H1 (cell line): Measurements from ENCODE around the gene BET1L. TPM values are rescaled to one million over a fixed set of nuclear protein-coding genes. Genes with fewer than 3 reads are reported as not detected.
A peak's percentile ranks its signal among the peaks of the same experiment; 100 is the strongest.

Source experiments
- CTCF ChIA-PET: fragments of 300-600 bp; sonication (Branson Sonifier 250); formaldehyde crosslinking; loops from one replicate; lab custom pipeline; 2021; ENCODE audit not compliant: partially characterized antibody; lab: Charles Lee
- POLR2A ChIA-PET: fragments of 300-600 bp; sonication (Branson Sonifier 250); formaldehyde crosslinking; loops from one replicate; lab custom pipeline; 2021; ENCODE audit warnings: inconsistent platforms; ENCODE audit not compliant: partially characterized antibody; lab: Charles Lee
- DNase-seq, 2 experiments: peaks; one replicate each; pipeline versions ENCODE4 v3.0.0 to v3.0.0-alpha.2; 2010 to 2022; ENCODE audit warnings: low spot score in 2 of 2, low read depth in 1 of 2, mixed read lengths in 1 of 2
- FAIRE-seq: peaks from 2 replicates; lab custom pipeline; 2011; peaks lifted over from hg19 to GRCh38; lab: Jason Lieb, UNC
- H2AFZ ChIP-seq: 2 replicates; pipeline ENCODE4 v1.8.1; 2012; ENCODE audit warnings: low read length, inconsistent platforms
- H2AK5ac ChIP-seq: 2 replicates; pipeline ENCODE4 v1.6.1; 2013; ENCODE audit warnings: low read depth, low read length
- H2BK120ac ChIP-seq: replicated peaks from 2 replicates; pipeline ENCODE3; 2013; ENCODE audit warnings: low read depth, low read length, inconsistent platforms
- H2BK12ac ChIP-seq: 2 replicates; pipeline ENCODE4 v1.6.1; 2013; ENCODE audit warnings: low read depth, low read length
- H2BK15ac ChIP-seq: 2 replicates; pipeline ENCODE4 v1.6.1; 2013; ENCODE audit warnings: low read length
- H2BK20ac ChIP-seq: 2 replicates; pipeline ENCODE4 v1.6.1; 2013; ENCODE audit warnings: low read length
- H2BK5ac ChIP-seq: 2 replicates; pipeline ENCODE4 v1.6.1; 2013; ENCODE audit warnings: low read depth, low read length
- H3K14ac ChIP-seq: 2 replicates; pipeline ENCODE4 v1.6.1; 2013; ENCODE audit warnings: inconsistent platforms; ENCODE audit not compliant: insufficient read length
- H3K18ac ChIP-seq: 2 replicates; pipeline ENCODE4 v1.6.1; 2013; ENCODE audit warnings: low read length; ENCODE audit errors: extremely low read depth
- H3K23ac ChIP-seq: 2 replicates; pipeline ENCODE4 v1.6.1; 2013; ENCODE audit warnings: inconsistent platforms; ENCODE audit not compliant: insufficient read length
- H3K23me2 ChIP-seq: 2 replicates; pipeline ENCODE4 v1.6.1; 2013; ENCODE audit warnings: low read depth, low read length
- H3K27ac ChIP-seq: 2 replicates; pipeline ENCODE4 v1.6.1; 2011; ENCODE audit warnings: low read depth, low read length, inconsistent platforms
- H3K27me3 ChIP-seq, 4 experiments: replicated peaks in 1 of 4; 1 replicate in 1 of 4; 2 replicates in 3 of 4; pipeline versions ENCODE4 v1.6.1 to v1.8.1; 2011 to 2013; ENCODE audit warnings: low read length in 3 of 4, mild to moderate bottlenecking in 3 of 4, inconsistent platforms in 2 of 4, mixed read lengths in 2 of 4, moderate library complexity in 1 of 4; ENCODE audit not compliant: control insufficient read depth in 3 of 4, insufficient read depth in 3 of 4; ENCODE audit errors: extremely low read depth in 1 of 4
- H3K36me3 ChIP-seq, 4 experiments: 2 replicates each; pipeline versions ENCODE4 v1.6.1 to v1.8.1; 2011 to 2013; ENCODE audit warnings: mild to moderate bottlenecking in 4 of 4, low read length in 3 of 4, moderate library complexity in 2 of 4, control low read depth in 1 of 4, inconsistent platforms in 1 of 4; ENCODE audit not compliant: insufficient read depth in 4 of 4, control insufficient read depth in 2 of 4
- H3K4ac ChIP-seq: replicated peaks from 2 replicates; pipeline ENCODE3; 2013; ENCODE audit warnings: low read length, low read depth, mixed read lengths, inconsistent platforms; ENCODE audit not compliant: insufficient read length
- H3K4me1 ChIP-seq, 4 experiments: replicated peaks in 1 of 4; 1 replicate in 1 of 4; 2 replicates in 3 of 4; pipeline versions ENCODE4 v1.6.1 to v1.8.1; 2011 to 2013; ENCODE audit warnings: low read length in 3 of 4, inconsistent platforms in 2 of 4, mixed read lengths in 1 of 4; ENCODE audit not compliant: insufficient read depth in 4 of 4, control insufficient read depth in 3 of 4
- H3K4me2 ChIP-seq, 2 experiments: 2 replicates each; pipeline versions ENCODE4 v1.6.1 to v1.8.1; 2011 to 2013; ENCODE audit warnings: low read depth in 2 of 2, low read length in 2 of 2, control low read depth in 1 of 2, inconsistent platforms in 1 of 2, mild to moderate bottlenecking in 1 of 2; ENCODE audit not compliant: insufficient read depth in 1 of 2
- H3K4me3 ChIP-seq, 4 experiments: fragments of 200-600, 300-600 bp in 1 of 4; sonication (generic), shearing (Covaris generic), sonication (Bioruptor Twin) in 1 of 4; 2 replicates each; pipeline versions ENCODE4 v1.5.1 to v1.8.1; 2011 to 2016; ENCODE audit warnings: low read length in 4 of 4, low read depth in 3 of 4, control low read depth in 2 of 4, inconsistent platforms in 2 of 4, mild to moderate bottlenecking in 2 of 4, mixed read lengths in 1 of 4, moderate library complexity in 1 of 4; ENCODE audit not compliant: insufficient read depth in 2 of 4; ENCODE audit errors: extremely low read depth in 1 of 4
- H3K56ac ChIP-seq: replicated peaks from 2 replicates; pipeline ENCODE3; 2013; ENCODE audit warnings: low read depth, mild to moderate bottlenecking, mixed read lengths, low read length, inconsistent platforms; ENCODE audit not compliant: insufficient read length
- H3K79me1 ChIP-seq: 2 replicates; pipeline ENCODE4 v1.6.1; 2013; ENCODE audit warnings: low read depth, low read length, control low read depth
- H3K79me2 ChIP-seq, 2 experiments: 2 replicates each; pipeline versions ENCODE4 v1.6.1 to v1.8.1; 2012 to 2013; ENCODE audit warnings: low read length in 2 of 2, mild to moderate bottlenecking in 2 of 2, inconsistent platforms in 1 of 2; ENCODE audit not compliant: insufficient read depth in 2 of 2, control insufficient read depth in 1 of 2
- H3K9ac ChIP-seq, 4 experiments: replicated peaks in 1 of 4; 1 replicate in 1 of 4; 2 replicates in 3 of 4; pipeline versions ENCODE4 v1.6.1 to v1.8.1; 2011 to 2013; ENCODE audit warnings: low read depth in 3 of 4, low read length in 3 of 4, control low read depth in 2 of 4, mild to moderate bottlenecking in 2 of 4, moderate library complexity in 2 of 4, inconsistent platforms in 1 of 4; ENCODE audit errors: extremely low read depth in 1 of 4
- H3K9me3 ChIP-seq, 2 experiments: 2 replicates each; pipeline versions ENCODE4 v1.6.1 to v1.8.1; 2012 to 2013; ENCODE audit warnings: mild to moderate bottlenecking in 2 of 2, moderate library complexity in 2 of 2, control low read depth in 1 of 2, inconsistent platforms in 1 of 2, low read depth in 1 of 2, low read length in 1 of 2, mixed read lengths in 1 of 2; ENCODE audit not compliant: insufficient read depth in 2 of 2
- H4K20me1 ChIP-seq, 2 experiments: replicated peaks in 1 of 2; 2 replicates each; pipeline versions ENCODE3 to v1.8.1; 2011 to 2013; ENCODE audit warnings: inconsistent platforms in 2 of 2, low read length in 2 of 2, mild to moderate bottlenecking in 1 of 2; ENCODE audit not compliant: insufficient read depth in 2 of 2, control insufficient read depth in 1 of 2
- H4K5ac ChIP-seq: 2 replicates; pipeline ENCODE4 v1.6.1; 2013; ENCODE audit warnings: low read length, low read depth, mixed read lengths, inconsistent platforms; ENCODE audit not compliant: insufficient read length
- H4K8ac ChIP-seq: 2 replicates; pipeline ENCODE4 v1.8.0; 2013; ENCODE audit warnings: mild to moderate bottlenecking, moderate library complexity, low read length, inconsistent platforms; ENCODE audit not compliant: insufficient read depth; ENCODE audit errors: extremely low read depth
- H4K91ac ChIP-seq: replicated peaks from 2 replicates; pipeline ENCODE3; 2013; ENCODE audit warnings: low read length, mixed read lengths, inconsistent platforms; ENCODE audit not compliant: insufficient read length
- ASH2L ChIP-seq: fragments of 200-600, 300-600 bp; sonication (generic); IDR thresholded peaks from one replicate; pipeline ENCODE4 v1.7.1; 2017; ENCODE audit warnings: low read length
- CBX8 ChIP-seq: fragments of 300-800, 300-1000 bp; sonication (generic); IDR thresholded peaks from 2 replicates; pipeline ENCODE4 v1.7.1; 2016; ENCODE audit warnings: low read depth, low read length, borderline replicate concordance
- EP300 ChIP-seq, 2 experiments: IDR thresholded peaks; 1 replicate in 1 of 2; 2 replicates in 1 of 2; pipeline ENCODE4 v1.6.1; 2011 to 2012; ENCODE audit warnings: low read depth in 2 of 2, low read length in 2 of 2, mild to moderate bottlenecking in 2 of 2, borderline replicate concordance in 1 of 2, inconsistent platforms in 1 of 2, moderate library complexity in 1 of 2
- GABPA ChIP-seq: IDR thresholded peaks from 2 replicates; pipeline ENCODE4 v1.6.1; 2011; ENCODE audit warnings: mild to moderate bottlenecking, low read length, moderate library complexity, borderline replicate concordance; ENCODE audit not compliant: insufficient read depth
- MAFK ChIP-seq: IDR thresholded peaks from 2 replicates; pipeline ENCODE4 v1.6.1; 2012; ENCODE audit warnings: low read depth, mild to moderate bottlenecking, improper control_type of control experiment, low read length
- RFX5 ChIP-seq: IDR thresholded peaks from 2 replicates; pipeline ENCODE4 v1.6.1; 2011; ENCODE audit warnings: low read depth, low read length, improper control_type of control experiment, borderline replicate concordance
- WGBS, 2 experiments: shearing (Covaris generic) in 1 of 2; methylation state at CpG; one replicate each; pipeline versions ENCODE4 v1.1.6 to v1.1.7; 2013 to 2015; ENCODE audit warnings: low lambda C conversion rate in 2 of 2, mixed read lengths in 2 of 2, inconsistent platforms in 1 of 2, low coverage in 1 of 2, missing lambda C conversion rate in 1 of 2; ENCODE audit not compliant: insufficient replicate concordance in 2 of 2, insufficient coverage in 1 of 2, insufficient read length in 1 of 2; ENCODE audit errors: extremely low coverage in 1 of 2, missing lambda C conversion rate in 1 of 2; 5-methylcytosine and 5-hydroxymethylcytosine counted together
- polyA plus RNA-seq, 7 experiments: library from polyadenylated mRNA; depleted of rRNA in 3 of 7; stranded (reverse) in 5 of 7; unstranded in 2 of 7; fragments of >200 nt in 5 of 7; fragments of 200-250 nt in 2 of 7; gene quantifications; 1 replicate in 5 of 7; 2 replicates in 1 of 7; 4 replicates in 1 of 7; pipeline versions ENCODE4 v1.2.1 to v1.2.3, GENCODE V29; 2011 to 2013; ENCODE audit warnings: missing spikeins in 2 of 7, mixed read lengths in 2 of 7
- total RNA-seq: library from RNA; stranded (reverse); fragmentation: NEBNext Ultra II Directional; extraction: Animal tissue kit (Norgen Biotek cat#: 25700); gene quantifications from 2 replicates; pipeline ENCODE4 v1.2.1, GENCODE V29; 2021

The BET1L gene
- total and polyA plus RNA-seq, 2 of the 8 experiments (the other 6 are each of a cell fraction or from before 2014, with no cell fraction given) = 40.2 to 61.9 TPM

- Histone ChIP-seq H3K4ac (no peak overlapping the region), H2AK5ac (no peak overlapping the region), H3K56ac (no peak overlapping the region), H3K9me3 (no peaks in the 10 kb centered on the region), H2BK20ac (no peak overlapping the region), H4K20me1 (peaks cover 0 to under 1% of the 10 kb centered on the region in 2 experiments), H3K23me2 (peaks cover 2% of the 10 kb centered on the region; the same call in 1 of the 2 replicates), H3K79me2 (no peaks in the 10 kb centered on the region), H3K9ac (no peak overlapping the region), H2AFZ (no peak overlapping the region), H3K14ac (no peak overlapping the region), H3K36me3 (peaks cover 18 to 51% (median 45%) of the 10 kb centered on the region in 4 experiments), H3K4me1 (no peaks in the 10 kb centered on the region), H2BK15ac (no peak overlapping the region), H3K79me1 (no peaks in the 10 kb centered on the region), H3K23ac (no peak overlapping the region), H4K5ac (no peak overlapping the region), H2BK120ac (no peak overlapping the region), H3K4me3 (no peak overlapping the region), H3K27me3 (no peaks in the 10 kb centered on the region; a peak in 1 of 7 replicates), H2BK12ac (no peak overlapping the region), H3K18ac (no peak overlapping the region), H2BK5ac (no peak overlapping the region), H3K4me2 (no peak overlapping the region), H4K91ac (no peak overlapping the region), H4K8ac (no peak overlapping the region), H3K27ac (no peak overlapping the region)
- 88% methylated on average over 5 of the region's 5 CpGs; no CpG with 5 or more reads in 1 of the 2 experiments for WGBS, 2 experiments
- no peak for FAIRE-seq
- POLR2A ChIA-PET = interaction anchor here (0.6 to 2.8 kb wide), 15 partner anchors 13 to 286 kb away, joined by 3 to 8 read pairs (median 3); partner anchors contain the start of genes PKP3 and PSMD13
- CTCF ChIA-PET = interaction anchor here (0.7 to 9.8 kb wide), 47 partner anchors 8 to 701 kb away, joined by 3 to 212 read pairs (median 8); partner anchors contain the start of genes B4GALNT4, IFITM2, IFITM5 and NLRP6
- DNase-seq = peak in 1 of 2 experiments; percentile 32
- TF ChIP-seq GABPA = no peak
- TF ChIP-seq EP300 (IDR thresholded peaks at IDR 0.05; ENCODE audit: borderline replicate concordance in 1 of 2, low read depth in 2 of 2, low read length in 2 of 2) = no peak
- no peak for TF ChIP-seq CBX8
- no peak for TF ChIP-seq MAFK
- no peak for TF ChIP-seq ASH2L
- TF ChIP-seq RFX5 = no peak
These were observed 43.1 kb upstream of the BET1L start for GRCh38 chr11:250274-250673.
